Progenitor cell of endocrine pancreas (in vitro differentiated cells): ENCODE results near the gene BAHCC1. TPM values are rescaled to one million over a fixed set of nuclear protein-coding genes. Genes with fewer than 3 reads are reported as not detected.

Experiments used
- DNase-seq: peaks from one replicate; pipeline ENCODE4 v3.0.0; 2021; ENCODE audit warnings: low spot score; ENCODE audit not compliant: unreplicated experiment
- H3K27ac Mint-ChIP-seq: 2 replicates; pipeline ENCODE4 v1.8.0; 2021; ENCODE audit warnings: mild to moderate bottlenecking, moderate library complexity, mixed read lengths
- H3K27me3 Mint-ChIP-seq: 2 replicates; pipeline ENCODE4 v1.8.0; 2021; ENCODE audit warnings: mixed read lengths
- H3K36me3 Mint-ChIP-seq: 2 replicates; pipeline ENCODE4 v1.8.0; 2022; ENCODE audit warnings: mixed read lengths; ENCODE audit not compliant: insufficient read depth
- H3K4me1 Mint-ChIP-seq: 2 replicates; pipeline ENCODE4 v1.8.0; 2021; ENCODE audit warnings: low read depth, mixed read lengths
- H3K4me3 Mint-ChIP-seq: 2 replicates; pipeline ENCODE4 v1.8.0; 2021; ENCODE audit warnings: low read depth, mild to moderate bottlenecking, moderate library complexity, mixed read lengths
- H3K9me3 Mint-ChIP-seq: 2 replicates; pipeline ENCODE4 v1.8.0; 2021; ENCODE audit warnings: low read depth, mixed read lengths
- total RNA-seq: library from RNA; stranded (reverse); gene quantifications from 2 replicates; pipeline ENCODE4 v1.2.1, GENCODE V29; 2021
- TF ChIP-seq, protein P1 (sequence below): fragments of 200-600 bp; sonication (generic); IDR thresholded peaks from one replicate; pipeline ENCODE4 v1.5.0; 2021; ENCODE audit warnings: antibody characterized with exemption, mild to moderate bottlenecking; ENCODE audit not compliant: unreplicated experiment

BAHCC1 gene
- total RNA-seq, 1 donor from 2014 or later: 40.5 TPM

DNA sequence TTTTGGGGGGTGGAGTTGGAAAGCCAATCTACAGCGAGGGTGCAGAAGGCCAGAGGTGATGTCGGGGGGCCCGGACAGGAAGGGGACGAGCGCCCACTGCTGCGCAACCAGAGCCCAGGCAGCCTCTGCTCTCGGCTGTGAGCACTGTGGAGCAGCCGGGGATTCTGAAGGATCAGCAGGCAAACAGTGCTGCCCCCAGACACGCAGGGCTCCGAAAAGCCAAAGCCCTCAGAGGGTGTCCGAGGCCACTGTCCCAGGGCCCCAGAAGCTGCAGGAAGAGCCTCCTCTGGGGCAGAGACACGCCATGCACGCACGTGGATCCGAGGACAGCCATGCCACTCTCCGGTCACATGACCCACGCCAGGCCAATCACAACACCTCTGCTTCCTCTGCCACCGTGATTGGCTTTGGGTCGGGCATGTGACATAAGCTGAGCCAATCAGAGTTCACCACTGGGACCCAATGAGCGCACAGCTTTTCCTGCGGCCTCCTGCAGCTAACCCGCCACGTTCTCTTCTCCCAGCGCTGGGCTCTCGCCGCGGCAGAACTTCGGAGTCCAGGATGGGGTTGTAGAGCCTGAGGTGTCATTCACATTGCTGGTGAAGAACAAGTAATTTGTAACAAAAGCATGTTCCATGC, 76.7 kb downstream of the BAHCC1 start:
- Mint-ChIP-seq H3K27ac (no peak overlapping the region), H3K27me3 (peaks cover 20% of the 10 kb centered on the region), H3K4me1 (peaks cover 4% of the 10 kb centered on the region), H3K9me3 (no peaks in the 10 kb centered on the region), H3K36me3 (no peaks in the 10 kb centered on the region), H3K4me3 (no peak overlapping the region)
- DNase-seq: no peak
- TF ChIP-seq, protein P1, sequence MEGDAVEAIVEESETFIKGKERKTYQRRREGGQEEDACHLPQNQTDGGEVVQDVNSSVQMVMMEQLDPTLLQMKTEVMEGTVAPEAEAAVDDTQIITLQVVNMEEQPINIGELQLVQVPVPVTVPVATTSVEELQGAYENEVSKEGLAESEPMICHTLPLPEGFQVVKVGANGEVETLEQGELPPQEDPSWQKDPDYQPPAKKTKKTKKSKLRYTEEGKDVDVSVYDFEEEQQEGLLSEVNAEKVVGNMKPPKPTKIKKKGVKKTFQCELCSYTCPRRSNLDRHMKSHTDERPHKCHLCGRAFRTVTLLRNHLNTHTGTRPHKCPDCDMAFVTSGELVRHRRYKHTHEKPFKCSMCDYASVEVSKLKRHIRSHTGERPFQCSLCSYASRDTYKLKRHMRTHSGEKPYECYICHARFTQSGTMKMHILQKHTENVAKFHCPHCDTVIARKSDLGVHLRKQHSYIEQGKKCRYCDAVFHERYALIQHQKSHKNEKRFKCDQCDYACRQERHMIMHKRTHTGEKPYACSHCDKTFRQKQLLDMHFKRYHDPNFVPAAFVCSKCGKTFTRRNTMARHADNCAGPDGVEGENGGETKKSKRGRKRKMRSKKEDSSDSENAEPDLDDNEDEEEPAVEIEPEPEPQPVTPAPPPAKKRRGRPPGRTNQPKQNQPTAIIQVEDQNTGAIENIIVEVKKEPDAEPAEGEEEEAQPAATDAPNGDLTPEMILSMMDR: no peak

DNA sequence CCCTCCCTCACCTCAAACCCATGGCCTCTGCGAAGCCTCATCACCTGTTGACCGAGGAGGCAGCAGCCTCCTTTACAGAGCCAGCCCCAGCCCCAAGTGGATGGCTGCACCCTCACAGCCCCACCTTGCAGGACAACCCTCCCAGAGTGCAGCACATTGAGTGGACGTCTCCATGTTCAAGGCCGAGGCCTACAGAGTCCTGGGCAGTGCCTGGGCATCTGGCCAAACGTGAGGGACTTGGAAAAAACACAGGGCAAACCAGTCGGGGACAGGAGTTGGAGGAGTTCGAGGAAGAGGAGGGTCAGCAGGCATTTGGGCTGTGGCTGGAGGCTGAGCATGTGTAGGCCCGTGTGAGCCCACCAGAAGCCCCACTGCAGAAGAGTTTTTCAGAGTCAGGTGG, 77.8 kb downstream of the BAHCC1 start:
- H3K4me1 Mint-ChIP-seq: peaks cover 9% of the 10 kb centered on the region
- TF ChIP-seq, protein P1: no peak
- no peaks in the 10 kb centered on the region for H3K9me3 Mint-ChIP-seq
- no peak for DNase-seq
- H3K4me3 Mint-ChIP-seq: no peak overlapping the region
- H3K27ac Mint-ChIP-seq: no peak overlapping the region
- H3K36me3 Mint-ChIP-seq: peaks cover under 1% of the 10 kb centered on the region
- peaks cover 25% of the 10 kb centered on the region for H3K27me3 Mint-ChIP-seq

DNA sequence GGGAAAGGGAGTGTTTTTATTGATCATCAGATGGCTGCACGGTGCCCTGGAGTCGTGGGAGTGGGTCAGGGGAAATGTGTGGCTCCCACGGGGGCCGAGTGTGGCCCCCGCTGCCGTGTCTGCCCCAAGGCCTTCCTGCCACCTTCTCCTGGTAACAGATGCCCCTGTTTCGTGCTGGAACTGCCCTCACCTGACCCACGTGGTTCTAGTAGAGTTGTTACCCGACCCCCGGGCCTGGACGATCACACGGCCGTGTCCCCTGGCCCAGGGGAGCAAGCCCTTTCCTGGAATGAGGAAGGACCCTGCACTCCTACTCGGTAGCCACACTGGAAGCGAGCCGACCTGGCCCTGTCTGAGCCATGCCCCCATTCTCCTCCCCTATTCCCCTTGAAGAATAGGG, 79.7 kb downstream of the BAHCC1 start:
- no peak overlapping the region for H3K27ac Mint-ChIP-seq
- DNase-seq: no peak
- H3K9me3 Mint-ChIP-seq: no peaks in the 10 kb centered on the region
- peaks cover 1% of the 10 kb centered on the region for H3K36me3 Mint-ChIP-seq
- H3K4me3 Mint-ChIP-seq: no peak overlapping the region
- H3K4me1 Mint-ChIP-seq: peaks cover 6% of the 10 kb centered on the region
- TF ChIP-seq, protein P1: no peak
- H3K27me3 Mint-ChIP-seq: peaks cover 35% of the 10 kb centered on the region

DNA sequence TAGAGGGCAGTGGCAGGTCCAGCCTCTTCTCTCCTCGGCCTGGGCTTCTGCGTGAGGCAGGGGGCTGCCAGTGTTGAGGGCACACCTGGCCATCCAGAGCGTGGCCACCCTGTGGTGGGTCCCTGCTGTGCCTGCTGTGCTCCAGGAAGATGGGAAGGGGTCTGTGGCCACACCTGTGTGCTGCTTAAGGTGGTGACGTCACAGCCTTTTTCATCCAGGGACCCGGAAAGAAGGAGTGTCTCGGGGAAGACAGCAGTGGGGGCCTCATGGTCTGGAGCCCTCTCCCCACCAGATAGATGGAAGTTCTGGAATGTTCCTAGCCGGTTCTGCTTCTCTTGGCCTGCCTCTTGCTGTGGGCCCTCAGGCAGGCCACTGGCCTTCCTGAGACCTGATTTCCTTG, 80.8 kb downstream of the BAHCC1 start:
- TF ChIP-seq, protein P1: no peak
- Mint-ChIP-seq H3K4me3 (no peak overlapping the region), H3K4me1 (peaks cover 6% of the 10 kb centered on the region), H3K27ac (no peak overlapping the region), H3K36me3 (peaks cover 1% of the 10 kb centered on the region), H3K27me3 (peaks cover 42% of the 10 kb centered on the region), H3K9me3 (no peaks in the 10 kb centered on the region)
- DNase-seq: no peak

DNA sequence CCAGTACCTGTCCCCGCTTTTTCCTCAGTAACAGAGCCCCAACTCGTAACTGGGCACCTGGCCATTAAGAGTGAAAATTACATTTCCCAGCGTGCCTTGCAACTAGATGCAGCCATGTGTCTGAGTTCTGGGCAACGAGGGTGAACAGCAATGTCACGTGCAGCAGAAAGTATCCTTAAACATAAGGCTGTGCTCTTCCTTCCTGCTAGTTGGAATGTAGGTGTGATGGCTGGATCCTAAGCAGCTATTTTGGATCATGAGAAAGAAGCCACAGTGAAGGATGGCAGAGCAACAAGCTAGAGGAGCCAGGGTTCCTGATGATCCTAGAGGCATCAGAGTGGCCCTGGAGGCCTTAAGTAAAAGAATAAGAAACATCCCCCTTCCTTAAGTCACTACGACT, 81.4 kb downstream of the BAHCC1 start:
- Mint-ChIP-seq H3K4me3 (no peak overlapping the region), H3K27ac (no peak overlapping the region), H3K27me3 (peaks cover 43% of the 10 kb centered on the region), H3K36me3 (peaks cover 1% of the 10 kb centered on the region), H3K4me1 (peaks cover 6% of the 10 kb centered on the region), H3K9me3 (no peaks in the 10 kb centered on the region)
- no peak for DNase-seq
- TF ChIP-seq, protein P1: no peak
